Measurements from ENCODE around the gene ASB18.

- TF ChIP-seq MAX (IDR thresholded peaks at IDR 0.05) = no peak
- TF ChIP-seq RAD21 (IDR thresholded peaks at IDR 0.05; ENCODE audit: low read depth) = no peak
- TF ChIP-seq ZBTB7A (IDR thresholded peaks at IDR 0.05; ENCODE audit: low read depth) = no peak
- TF ChIP-seq REST (IDR thresholded peaks at IDR 0.05; ENCODE audit: low read depth) = no peak
- no peak for TF ChIP-seq CEBPB (IDR thresholded peaks at IDR 0.05)
- TF ChIP-seq EP300 (IDR thresholded peaks at IDR 0.05; ENCODE audit: borderline replicate concordance) = no peak
- no peak for TF ChIP-seq TEAD4 (IDR thresholded peaks at IDR 0.05)
- TF ChIP-seq FOXM1 (IDR thresholded peaks at IDR 0.05; ENCODE audit: borderline replicate concordance, low read depth) = no peak
These were observed 120.4 kb downstream of the ASB18 start for GRCh38 chr2:236143811-236144210.

All from Ishikawa (cell line).